AG04449 (cell line): ENCODE measurements around the gene IPO5.

ENCODE experiments used
- CTCF ChIA-PET: fragments of 350-600 bp; formaldehyde crosslinking; extraction: SDS; loops from one replicate; lab custom pipeline; 2021; ENCODE audit warnings: antibody characterized with exemption; lab: Yijun Ruan, JAX
- POLR2A ChIA-PET: fragments of 400-600, 350-600 bp; formaldehyde crosslinking; extraction: SDS; loops from one replicate; lab custom pipeline; 2020; ENCODE audit warnings: antibody characterized with exemption, inconsistent platforms; lab: Yijun Ruan, JAX
- DNase-seq: peaks from one replicate; pipeline ENCODE4 v3.0.0-alpha.2; 2010; ENCODE audit warnings: low read depth, low spot score
- H3K4me3 ChIP-seq: 2 replicates; pipeline ENCODE4 v1.5.1; 2011; ENCODE audit warnings: low read depth, mild to moderate bottlenecking, control low read depth, low read length
- TF ChIP-seq, protein P1 (sequence below): IDR thresholded peaks from one replicate; pipeline ENCODE4 v1.5.1; 2011; ENCODE audit warnings: mild to moderate bottlenecking, moderate library complexity, low read length, control low read depth, inconsistent platforms; ENCODE audit not compliant: insufficient read depth; ENCODE audit errors: missing control alignments

IPO5 gene

DNA sequence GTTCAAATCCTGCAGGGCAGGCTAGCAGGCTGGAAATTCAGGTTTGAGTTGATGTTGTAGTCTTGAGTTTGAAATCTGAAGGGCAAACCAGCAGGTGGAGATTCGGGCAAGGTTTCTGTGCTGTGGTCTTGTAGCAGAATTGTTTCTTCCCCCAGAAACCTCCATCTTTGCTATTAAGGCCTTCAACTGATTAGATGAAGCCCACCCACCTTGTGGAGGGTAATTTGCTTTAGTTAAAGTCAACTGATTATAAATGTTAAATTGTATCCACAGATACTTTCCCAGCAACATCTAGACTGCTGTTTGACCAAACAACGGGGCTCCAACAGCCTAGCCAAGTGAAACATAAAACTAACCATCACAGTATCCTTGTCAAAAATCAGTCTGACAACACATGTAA, 9.4 kb downstream of the IPO5 start:
- no peak for DNase-seq
- ChIA-PET CTCF (no interaction called here), POLR2A (no interaction called here)
- TF ChIP-seq, protein P1, sequence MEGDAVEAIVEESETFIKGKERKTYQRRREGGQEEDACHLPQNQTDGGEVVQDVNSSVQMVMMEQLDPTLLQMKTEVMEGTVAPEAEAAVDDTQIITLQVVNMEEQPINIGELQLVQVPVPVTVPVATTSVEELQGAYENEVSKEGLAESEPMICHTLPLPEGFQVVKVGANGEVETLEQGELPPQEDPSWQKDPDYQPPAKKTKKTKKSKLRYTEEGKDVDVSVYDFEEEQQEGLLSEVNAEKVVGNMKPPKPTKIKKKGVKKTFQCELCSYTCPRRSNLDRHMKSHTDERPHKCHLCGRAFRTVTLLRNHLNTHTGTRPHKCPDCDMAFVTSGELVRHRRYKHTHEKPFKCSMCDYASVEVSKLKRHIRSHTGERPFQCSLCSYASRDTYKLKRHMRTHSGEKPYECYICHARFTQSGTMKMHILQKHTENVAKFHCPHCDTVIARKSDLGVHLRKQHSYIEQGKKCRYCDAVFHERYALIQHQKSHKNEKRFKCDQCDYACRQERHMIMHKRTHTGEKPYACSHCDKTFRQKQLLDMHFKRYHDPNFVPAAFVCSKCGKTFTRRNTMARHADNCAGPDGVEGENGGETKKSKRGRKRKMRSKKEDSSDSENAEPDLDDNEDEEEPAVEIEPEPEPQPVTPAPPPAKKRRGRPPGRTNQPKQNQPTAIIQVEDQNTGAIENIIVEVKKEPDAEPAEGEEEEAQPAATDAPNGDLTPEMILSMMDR: no peak
- no peak overlapping the region for H3K4me3 ChIP-seq

DNA sequence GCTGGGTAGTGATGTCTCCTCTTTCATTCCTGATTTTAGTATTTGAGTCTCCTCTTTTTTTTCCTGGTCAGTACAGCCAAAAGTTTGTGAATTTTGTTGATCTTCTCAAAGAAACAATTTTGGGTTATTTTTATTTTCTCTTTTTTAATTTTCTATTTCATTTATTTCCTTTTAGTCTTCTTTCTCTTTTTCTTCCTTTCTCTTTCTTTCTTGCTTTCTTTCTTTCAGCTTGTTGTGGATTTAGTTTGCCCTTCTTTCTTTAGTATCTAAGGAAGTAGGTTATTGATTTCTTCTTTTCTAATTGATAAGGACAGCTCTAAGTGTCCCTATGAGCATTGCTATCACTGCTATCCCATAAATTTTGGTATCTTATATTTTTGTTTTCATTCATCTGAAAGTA, 13.8 kb downstream of the IPO5 start:
- ChIA-PET POLR2A (no interaction called here), CTCF (interaction anchor here (0.5 kb wide), 1 partner anchor 11 kb away, joined by 3 read pairs; no protein-coding TSS in a partner anchor)
- TF ChIP-seq, protein P1: no peak
- H3K4me3 ChIP-seq: no peak overlapping the region
- no peak for DNase-seq

DNA sequence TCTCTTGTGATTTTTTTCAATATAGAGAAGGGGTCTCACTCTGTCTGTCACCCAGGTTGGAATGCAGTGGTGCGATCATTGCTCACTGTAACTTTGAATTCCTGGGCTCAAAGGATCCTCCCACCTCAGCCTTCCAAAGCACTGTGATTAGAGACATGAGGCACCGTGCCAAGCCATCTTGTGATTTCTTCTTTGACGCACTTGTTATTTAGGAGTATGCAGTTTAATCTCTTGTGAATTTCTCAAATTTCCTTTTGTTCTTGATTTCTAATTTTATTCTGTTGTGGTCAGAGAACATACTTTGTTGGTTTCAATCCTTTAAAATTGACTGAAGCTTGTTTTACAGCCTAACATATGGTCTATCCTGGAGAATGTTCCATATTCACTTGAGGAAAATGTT, 14.5 kb downstream of the IPO5 start:
- DNase-seq: no peak
- TF ChIP-seq, protein P1: no peak
- H3K4me3 ChIP-seq: no peak overlapping the region
- ChIA-PET CTCF (no interaction called here), POLR2A (no interaction called here)

DNA sequence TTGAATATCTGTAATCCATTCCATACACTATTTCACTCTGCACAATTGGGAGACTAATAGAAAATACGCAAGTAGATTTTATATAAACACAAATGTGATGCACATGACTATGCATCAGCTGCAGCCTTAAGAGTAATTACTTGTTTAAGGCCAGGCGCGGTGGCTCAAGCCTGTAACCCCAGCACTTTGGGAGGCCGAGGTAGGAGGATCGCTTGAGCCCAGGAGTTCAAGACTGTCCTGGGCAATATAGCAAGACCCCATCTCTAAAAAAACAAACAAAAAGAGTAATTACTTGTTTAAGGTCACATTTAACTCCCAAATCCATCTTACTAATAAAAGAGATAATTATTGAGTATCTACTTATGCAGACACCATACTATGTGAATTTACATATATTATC, 18.0 kb downstream of the IPO5 start:
- no peak overlapping the region for H3K4me3 ChIP-seq
- ChIA-PET CTCF (interaction anchor here (0.8 kb wide), 1 partner anchor 116 kb away, joined by 3 read pairs; no protein-coding TSS in a partner anchor), POLR2A (no interaction called here)
- DNase-seq: no peak
- TF ChIP-seq, protein P1: no peak

DNA sequence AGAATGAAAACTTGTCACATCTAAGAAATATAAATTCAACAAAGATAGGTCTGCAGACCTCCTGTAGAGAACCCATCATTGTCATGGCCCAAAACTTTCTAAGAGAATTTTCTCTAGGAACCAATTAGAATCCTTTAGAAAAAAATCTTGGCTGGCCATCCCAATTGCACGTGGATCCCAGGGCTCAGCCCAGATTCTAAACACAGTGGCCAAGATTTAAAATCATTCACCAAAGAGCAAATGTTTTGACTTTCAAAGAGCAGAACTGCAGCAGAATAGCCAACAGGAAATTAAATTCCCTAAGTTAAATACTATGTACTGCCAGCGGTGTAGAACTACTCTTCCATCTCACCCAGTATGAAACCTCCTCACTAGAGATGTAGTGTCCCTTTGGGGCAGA, 21.3 kb downstream of the IPO5 start:
- TF ChIP-seq, protein P1: no peak
- no peak overlapping the region for H3K4me3 ChIP-seq
- CTCF ChIA-PET: no interaction called here
- DNase-seq: no peak
- POLR2A ChIA-PET: no interaction called here

DNA sequence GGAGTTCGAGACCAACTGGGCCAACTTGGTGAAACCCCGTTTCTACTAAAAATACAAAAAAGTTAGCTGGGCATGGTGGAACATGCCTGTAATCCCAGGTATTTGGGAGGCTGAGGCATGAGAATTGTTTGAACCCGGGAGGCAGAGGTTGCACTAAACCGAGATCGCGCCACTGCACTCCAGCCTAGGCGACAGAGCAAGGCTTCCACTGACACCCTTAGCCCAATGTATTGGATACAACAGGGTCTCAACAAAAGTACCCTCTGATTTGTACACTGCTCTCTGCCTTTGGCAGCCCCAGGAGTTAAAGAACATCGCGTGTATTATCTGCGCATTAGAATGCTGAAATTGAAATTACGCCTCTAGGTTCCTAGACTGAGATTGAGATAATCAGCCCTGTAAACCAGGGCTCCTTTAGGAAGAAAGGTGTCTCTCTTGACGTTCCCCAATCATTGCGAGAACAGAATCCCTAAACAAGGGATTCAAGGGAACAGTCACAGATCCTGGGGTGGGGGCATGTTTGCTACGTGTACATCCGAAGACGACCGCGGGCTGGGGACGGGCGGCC, 21.9 kb downstream of the IPO5 start:
- peak overlapping the region; percentile 86 for H3K4me3 ChIP-seq
- POLR2A ChIA-PET: no interaction called here
- CTCF ChIA-PET: no interaction called here
- no peak for DNase-seq
- TF ChIP-seq, protein P1: no peak
